ENCODE measurements around the gene MAP1LC3B2.
A peak's percentile ranks its signal among the peaks of the same experiment; 100 is the strongest.

The MAP1LC3B2 gene

GRCh38 chr12:116559162-116559935, at the start of gene MAP1LC3B2:
Gene MAP1LC3B2 (plus strand): TSS chr12:116559381. CDS start chr12:116575943, 16,562 bp downstream.
- peak; percentile 65 for DNase-seq (ENCODE audit: low read depth, low spot score)
- H3K9me3 ChIP-seq (ENCODE audit: low read depth, low read length): peaks cover 4% of the 10 kb centered on the region; the same call in 1 of the 2 replicates
- H3K36me3 ChIP-seq (ENCODE audit: insufficient read depth, low read length): no peaks in the 10 kb centered on the region
- peak within 1 kb of the TSS; percentile 46 for H3K9ac ChIP-seq (ENCODE audit: insufficient read length)
- peak within 1 kb of the TSS; percentile 90 for H3K27ac ChIP-seq
- no peak for TF ChIP-seq FOXP2 (optimal IDR thresholded peaks at IDR 0.05; ENCODE audit: control extremely low read depth, extremely low read length, insufficient read depth)
- no peak for TF ChIP-seq EZH2 (IDR thresholded peaks at IDR 0.05)
- TF ChIP-seq POLR2AphosphoS5 (IDR thresholded peaks at IDR 0.05; ENCODE audit: borderline replicate concordance, low read depth, low read length): no peak
- peak within 1 kb of the TSS; percentile 51 for H3K4me3 ChIP-seq

GRCh38 chr12:116513944-116514343, 45.2 kb upstream of the MAP1LC3B2 start:
- no peak overlapping the region for H3K27ac ChIP-seq
- TF ChIP-seq EZH2 (IDR thresholded peaks at IDR 0.05) (no peak), POLR2AphosphoS5 (IDR thresholded peaks at IDR 0.05; ENCODE audit: borderline replicate concordance, low read depth, low read length) (no peak), FOXP2 (optimal IDR thresholded peaks at IDR 0.05; ENCODE audit: control extremely low read depth, extremely low read length, insufficient read depth) (no peak)

GRCh38 chr12:116515684-116516083, 43.5 kb upstream of the MAP1LC3B2 start:
- no peak for DNase-seq (ENCODE audit: low read depth, low spot score)
- no peak for TF ChIP-seq EZH2 (IDR thresholded peaks at IDR 0.05)
- TF ChIP-seq POLR2AphosphoS5 (IDR thresholded peaks at IDR 0.05; ENCODE audit: borderline replicate concordance, low read depth, low read length): no peak
- Histone ChIP-seq H3K4me3 (no peak overlapping the region), H3K9ac (ENCODE audit: insufficient read length) (no peak overlapping the region), H3K9me3 (ENCODE audit: low read depth, low read length) (no peaks in the 10 kb centered on the region), H3K27ac (no peak overlapping the region), H3K36me3 (ENCODE audit: insufficient read depth, low read length) (no peaks in the 10 kb centered on the region)

More at GRCh38 chr12:116513944-116514343, 45.2 kb upstream of the MAP1LC3B2 start:
- no peak overlapping the region for H3K4me3 ChIP-seq
- no peaks in the 10 kb centered on the region for H3K9me3 ChIP-seq (ENCODE audit: low read depth, low read length)
- no peak for DNase-seq (ENCODE audit: low read depth, low spot score)
- H3K9ac ChIP-seq (ENCODE audit: insufficient read length): no peak overlapping the region
- H3K36me3 ChIP-seq (ENCODE audit: insufficient read depth, low read length): no peaks in the 10 kb centered on the region

GRCh38 chr12:116516657-116517056, 42.5 kb upstream of the MAP1LC3B2 start:
- TF ChIP-seq EZH2 (IDR thresholded peaks at IDR 0.05): no peak
- no peak for TF ChIP-seq POLR2AphosphoS5 (IDR thresholded peaks at IDR 0.05; ENCODE audit: borderline replicate concordance, low read depth, low read length)
- no peak for TF ChIP-seq FOXP2 (optimal IDR thresholded peaks at IDR 0.05; ENCODE audit: control extremely low read depth, extremely low read length, insufficient read depth)
- no peak for DNase-seq (ENCODE audit: low read depth, low spot score)
- H3K9ac ChIP-seq (ENCODE audit: insufficient read length): no peak overlapping the region
- H3K4me3 ChIP-seq: no peak overlapping the region
- H3K9me3 ChIP-seq (ENCODE audit: low read depth, low read length): no peaks in the 10 kb centered on the region
- no peak overlapping the region for H3K27ac ChIP-seq
- no peaks in the 10 kb centered on the region for H3K36me3 ChIP-seq (ENCODE audit: insufficient read depth, low read length)

- no peaks in the 10 kb centered on the region for H3K9me3 ChIP-seq (ENCODE audit: low read depth, low read length)
- no peak overlapping the region for H3K4me3 ChIP-seq
- no peak overlapping the region for H3K27ac ChIP-seq
- H3K9ac ChIP-seq (ENCODE audit: insufficient read length): no peak overlapping the region
- no peaks in the 10 kb centered on the region for H3K36me3 ChIP-seq (ENCODE audit: insufficient read depth, low read length)
- no peak for DNase-seq (ENCODE audit: low read depth, low spot score)
- TF ChIP-seq FOXP2 (optimal IDR thresholded peaks at IDR 0.05; ENCODE audit: control extremely low read depth, extremely low read length, insufficient read depth): no peak
- no peak for TF ChIP-seq POLR2AphosphoS5 (IDR thresholded peaks at IDR 0.05; ENCODE audit: borderline replicate concordance, low read depth, low read length)
- no peak for TF ChIP-seq EZH2 (IDR thresholded peaks at IDR 0.05)
Measured at GRCh38 chr12:116517431-116518045, 41.6 kb upstream of the MAP1LC3B2 start.

DNA sequence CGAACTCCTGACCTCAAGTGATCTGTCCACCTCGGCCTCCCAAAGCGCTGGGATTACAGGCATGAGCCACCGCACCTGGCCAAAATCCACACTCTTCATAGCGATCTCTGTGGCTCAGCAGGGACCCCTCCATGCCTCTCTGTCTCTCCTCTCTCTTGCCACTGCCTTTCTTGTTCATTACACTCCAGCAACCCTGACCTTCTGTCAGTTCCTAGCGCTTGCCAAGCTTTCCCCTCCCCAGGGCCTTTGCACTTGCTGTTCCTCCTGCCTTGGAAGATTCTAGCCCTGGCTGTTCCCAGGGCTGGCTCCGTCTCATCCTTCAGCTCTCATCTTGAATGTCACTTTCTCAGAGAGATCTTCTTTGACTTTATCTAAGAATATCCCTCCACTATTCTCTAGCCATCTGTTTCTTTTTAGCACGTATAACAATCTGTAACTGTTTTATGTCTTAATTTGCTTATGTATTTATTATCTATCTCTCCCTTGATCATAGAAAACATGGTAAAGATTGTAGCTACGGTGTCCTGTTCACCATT, 38.9 kb upstream of the MAP1LC3B2 start:
- TF ChIP-seq POLR2AphosphoS5 (IDR thresholded peaks at IDR 0.05; ENCODE audit: borderline replicate concordance, low read depth, low read length) (no peak), FOXP2 (optimal IDR thresholded peaks at IDR 0.05; ENCODE audit: control extremely low read depth, extremely low read length, insufficient read depth) (no peak)
- Histone ChIP-seq H3K9ac (ENCODE audit: insufficient read length) (no peak overlapping the region), H3K27ac (peak overlapping the region; percentile 55; the same call in 1 of the 2 replicates), H3K4me3 (peak overlapping the region; percentile 47), H3K36me3 (ENCODE audit: insufficient read depth, low read length) (no peaks in the 10 kb centered on the region), H3K9me3 (ENCODE audit: low read depth, low read length) (no peaks in the 10 kb centered on the region)
- no peak for DNase-seq (ENCODE audit: low read depth, low spot score)

DNA sequence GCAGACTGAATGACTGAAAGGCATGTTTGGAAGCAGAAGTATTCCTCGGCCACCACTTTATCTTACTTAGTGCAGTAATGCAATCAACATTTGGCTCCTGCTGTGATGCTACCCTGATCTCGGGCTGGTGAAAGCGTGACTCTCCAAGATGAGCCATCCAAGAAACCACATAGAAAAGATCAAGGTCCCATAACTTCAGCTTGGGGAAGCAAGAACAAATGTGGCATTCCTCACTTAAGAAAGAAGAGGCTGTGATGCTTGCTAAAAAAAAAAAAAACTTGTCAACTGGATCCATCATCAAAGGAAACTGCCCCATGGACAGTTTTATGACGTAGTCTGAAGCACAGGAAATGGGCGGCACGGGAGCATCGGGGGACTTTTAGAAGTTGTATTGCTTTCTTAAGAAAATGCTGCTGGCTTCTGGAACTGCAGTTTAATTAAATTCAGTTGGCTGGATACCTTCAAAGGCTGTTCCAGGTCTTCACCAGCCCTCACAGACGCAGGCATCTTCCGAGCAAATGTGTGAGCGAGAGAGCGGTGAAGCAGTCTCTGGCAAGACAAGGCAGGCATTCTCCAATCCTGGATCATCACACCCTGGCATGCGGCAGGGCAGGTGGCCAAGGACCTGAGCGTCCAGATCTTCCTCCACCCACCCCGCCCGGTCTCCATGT, 38.2 kb upstream of the MAP1LC3B2 start:
- Histone ChIP-seq H3K27ac (peak overlapping the region; percentile 55; the same call in 1 of the 2 replicates), H3K9ac (ENCODE audit: insufficient read length) (no peak overlapping the region), H3K36me3 (ENCODE audit: insufficient read depth, low read length) (no peaks in the 10 kb centered on the region), H3K9me3 (ENCODE audit: low read depth, low read length) (no peaks in the 10 kb centered on the region), H3K4me3 (peak overlapping the region; percentile 47)
- TF ChIP-seq POLR2AphosphoS5 (IDR thresholded peaks at IDR 0.05; ENCODE audit: borderline replicate concordance, low read depth, low read length) (no peak), EZH2 (IDR thresholded peaks at IDR 0.05) (no peak), FOXP2 (optimal IDR thresholded peaks at IDR 0.05; ENCODE audit: control extremely low read depth, extremely low read length, insufficient read depth) (no peak)
- peak; percentile 52 for DNase-seq (ENCODE audit: low read depth, low spot score)

DNA sequence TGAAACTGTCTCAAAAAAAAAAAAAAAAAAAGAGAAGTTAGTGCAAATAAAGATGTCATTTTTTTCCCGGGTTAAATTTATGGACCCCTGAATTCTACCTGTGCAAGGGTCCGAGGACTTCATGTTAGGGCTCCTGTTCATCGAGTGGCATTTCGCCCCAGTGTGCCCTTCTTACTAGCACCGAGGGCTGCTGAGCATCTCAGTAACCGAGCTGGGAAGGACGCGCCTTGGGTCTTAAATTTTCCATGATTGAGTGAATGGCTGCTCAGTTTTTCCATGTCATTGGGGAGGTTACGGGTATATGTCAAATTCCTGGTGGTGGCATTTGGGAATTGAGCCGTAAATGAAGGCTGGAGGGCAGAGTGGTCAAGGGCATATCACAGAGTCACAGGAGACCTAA, 34.9 kb upstream of the MAP1LC3B2 start:
- H3K9ac ChIP-seq (ENCODE audit: insufficient read length): no peak overlapping the region
- no peak for TF ChIP-seq FOXP2 (optimal IDR thresholded peaks at IDR 0.05; ENCODE audit: control extremely low read depth, extremely low read length, insufficient read depth)
- TF ChIP-seq EZH2 (IDR thresholded peaks at IDR 0.05): no peak
- TF ChIP-seq POLR2AphosphoS5 (IDR thresholded peaks at IDR 0.05; ENCODE audit: borderline replicate concordance, low read depth, low read length): no peak
- no peak overlapping the region for H3K27ac ChIP-seq
- DNase-seq (ENCODE audit: low read depth, low spot score): no peak
- H3K36me3 ChIP-seq (ENCODE audit: insufficient read depth, low read length): no peaks in the 10 kb centered on the region
- no peaks in the 10 kb centered on the region for H3K9me3 ChIP-seq (ENCODE audit: low read depth, low read length)
- H3K4me3 ChIP-seq: no peak overlapping the region
